ENCODE data around the gene RAPGEF4. TPM values are rescaled to one million over a fixed set of nuclear protein-coding genes. Genes with fewer than 3 reads are reported as not detected.

Gene RAPGEF4
- total and polyA plus RNA-seq, 9 of the 15 experiments (the other 6 are each of a cell fraction or from before 2014, with no cell fraction given): 0.04 to 0.33 (median 0.13) TPM; not detected in 6

DNA sequence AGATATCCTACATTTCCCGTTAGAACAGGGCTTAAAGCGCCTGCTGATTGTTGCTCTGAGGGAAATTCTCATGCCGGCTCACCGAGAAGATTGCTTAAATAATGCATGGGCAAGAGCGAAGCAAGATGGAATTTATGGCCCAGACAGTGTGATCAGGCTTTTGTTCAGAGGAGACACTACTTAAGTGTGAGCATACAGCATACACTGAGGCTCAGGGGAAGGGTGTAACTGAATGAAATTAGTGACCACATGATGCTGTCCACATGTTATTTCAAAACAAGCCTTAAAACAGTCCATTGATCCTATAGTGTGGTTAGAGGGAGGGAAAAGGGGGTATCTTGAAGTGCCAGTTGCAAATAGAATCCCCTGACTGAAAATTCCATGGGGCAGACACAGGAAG lies 125.5 kb downstream of the RAPGEF4 start:
- no peak overlapping the region for H2AFZ ChIP-seq (ENCODE audit: low read depth, low read length)
- POLR2A ChIA-PET: no interaction called here
- FAIRE-seq: no peak
- TF ChIP-seq NEUROD1 (IDR thresholded peaks at IDR 0.05; ENCODE audit: borderline replicate concordance, low read depth, low read length, partially characterized antibody): no peak
- no peak for TF ChIP-seq CBX2 (IDR thresholded peaks at IDR 0.05; ENCODE audit: insufficient read depth, low read length, poor library complexity, severe bottlenecking)
- TF ChIP-seq, protein P1, sequence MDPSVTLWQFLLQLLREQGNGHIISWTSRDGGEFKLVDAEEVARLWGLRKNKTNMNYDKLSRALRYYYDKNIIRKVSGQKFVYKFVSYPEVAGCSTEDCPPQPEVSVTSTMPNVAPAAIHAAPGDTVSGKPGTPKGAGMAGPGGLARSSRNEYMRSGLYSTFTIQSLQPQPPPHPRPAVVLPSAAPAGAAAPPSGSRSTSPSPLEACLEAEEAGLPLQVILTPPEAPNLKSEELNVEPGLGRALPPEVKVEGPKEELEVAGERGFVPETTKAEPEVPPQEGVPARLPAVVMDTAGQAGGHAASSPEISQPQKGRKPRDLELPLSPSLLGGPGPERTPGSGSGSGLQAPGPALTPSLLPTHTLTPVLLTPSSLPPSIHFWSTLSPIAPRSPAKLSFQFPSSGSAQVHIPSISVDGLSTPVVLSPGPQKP (CRISPR knock-in tag; IDR thresholded peaks at IDR 0.05): no peak
- TF ChIP-seq KAT2B (IDR thresholded peaks at IDR 0.05; ENCODE audit: low read depth, low read length): no peak
- no peak for TF ChIP-seq ESRRA (IDR thresholded peaks at IDR 0.05; ENCODE audit: borderline replicate concordance, low read depth)
- TF ChIP-seq, protein P2, sequence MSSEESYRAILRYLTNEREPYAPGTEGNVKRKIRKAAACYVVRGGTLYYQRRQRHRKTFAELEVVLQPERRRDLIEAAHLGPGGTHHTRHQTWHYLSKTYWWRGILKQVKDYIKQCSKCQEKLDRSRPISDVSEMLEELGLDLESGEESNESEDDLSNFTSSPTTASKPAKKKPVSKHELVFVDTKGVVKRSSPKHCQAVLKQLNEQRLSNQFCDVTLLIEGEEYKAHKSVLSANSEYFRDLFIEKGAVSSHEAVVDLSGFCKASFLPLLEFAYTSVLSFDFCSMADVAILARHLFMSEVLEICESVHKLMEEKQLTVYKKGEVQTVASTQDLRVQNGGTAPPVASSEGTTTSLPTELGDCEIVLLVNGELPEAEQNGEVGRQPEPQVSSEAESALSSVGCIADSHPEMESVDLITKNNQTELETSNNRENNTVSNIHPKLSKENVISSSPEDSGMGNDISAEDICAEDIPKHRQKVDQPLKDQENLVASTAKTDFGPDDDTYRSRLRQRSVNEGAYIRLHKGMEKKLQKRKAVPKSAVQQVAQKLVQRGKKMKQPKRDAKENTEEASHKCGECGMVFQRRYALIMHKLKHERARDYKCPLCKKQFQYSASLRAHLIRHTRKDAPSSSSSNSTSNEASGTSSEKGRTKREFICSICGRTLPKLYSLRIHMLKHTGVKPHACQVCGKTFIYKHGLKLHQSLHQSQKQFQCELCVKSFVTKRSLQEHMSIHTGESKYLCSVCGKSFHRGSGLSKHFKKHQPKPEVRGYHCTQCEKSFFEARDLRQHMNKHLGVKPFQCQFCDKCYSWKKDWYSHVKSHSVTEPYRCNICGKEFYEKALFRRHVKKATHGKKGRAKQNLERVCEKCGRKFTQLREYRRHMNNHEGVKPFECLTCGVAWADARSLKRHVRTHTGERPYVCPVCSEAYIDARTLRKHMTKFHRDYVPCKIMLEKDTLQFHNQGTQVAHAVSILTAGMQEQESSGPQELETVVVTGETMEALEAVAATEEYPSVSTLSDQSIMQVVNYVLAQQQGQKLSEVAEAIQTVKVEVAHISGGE (CRISPR knock-in tag; IDR thresholded peaks at IDR 0.05): no peak
- TF ChIP-seq MIER1 (IDR thresholded peaks at IDR 0.05; ENCODE audit: low read depth): no peak
- TF ChIP-seq ETS2 (tag; IDR thresholded peaks at IDR 0.05; ENCODE audit: borderline replicate concordance, poor library complexity, severe bottlenecking): no peak
- TF ChIP-seq, protein P3, sequence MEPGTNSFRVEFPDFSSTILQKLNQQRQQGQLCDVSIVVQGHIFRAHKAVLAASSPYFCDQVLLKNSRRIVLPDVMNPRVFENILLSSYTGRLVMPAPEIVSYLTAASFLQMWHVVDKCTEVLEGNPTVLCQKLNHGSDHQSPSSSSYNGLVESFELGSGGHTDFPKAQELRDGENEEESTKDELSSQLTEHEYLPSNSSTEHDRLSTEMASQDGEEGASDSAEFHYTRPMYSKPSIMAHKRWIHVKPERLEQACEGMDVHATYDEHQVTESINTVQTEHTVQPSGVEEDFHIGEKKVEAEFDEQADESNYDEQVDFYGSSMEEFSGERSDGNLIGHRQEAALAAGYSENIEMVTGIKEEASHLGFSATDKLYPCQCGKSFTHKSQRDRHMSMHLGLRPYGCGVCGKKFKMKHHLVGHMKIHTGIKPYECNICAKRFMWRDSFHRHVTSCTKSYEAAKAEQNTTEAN (CRISPR knock-in tag; IDR thresholded peaks at IDR 0.05): no peak
- TF ChIP-seq, protein P4, sequence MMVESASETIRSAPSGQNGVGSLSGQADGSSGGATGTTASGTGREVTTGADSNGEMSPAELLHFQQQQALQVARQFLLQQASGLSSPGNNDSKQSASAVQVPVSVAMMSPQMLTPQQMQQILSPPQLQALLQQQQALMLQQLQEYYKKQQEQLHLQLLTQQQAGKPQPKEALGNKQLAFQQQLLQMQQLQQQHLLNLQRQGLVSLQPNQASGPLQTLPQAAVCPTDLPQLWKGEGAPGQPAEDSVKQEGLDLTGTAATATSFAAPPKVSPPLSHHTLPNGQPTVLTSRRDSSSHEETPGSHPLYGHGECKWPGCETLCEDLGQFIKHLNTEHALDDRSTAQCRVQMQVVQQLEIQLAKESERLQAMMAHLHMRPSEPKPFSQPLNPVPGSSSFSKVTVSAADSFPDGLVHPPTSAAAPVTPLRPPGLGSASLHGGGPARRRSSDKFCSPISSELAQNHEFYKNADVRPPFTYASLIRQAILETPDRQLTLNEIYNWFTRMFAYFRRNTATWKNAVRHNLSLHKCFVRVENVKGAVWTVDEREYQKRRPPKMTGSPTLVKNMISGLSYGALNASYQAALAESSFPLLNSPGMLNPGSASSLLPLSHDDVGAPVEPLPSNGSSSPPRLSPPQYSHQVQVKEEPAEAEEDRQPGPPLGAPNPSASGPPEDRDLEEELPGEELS (CRISPR knock-in tag; IDR thresholded peaks at IDR 0.05; ENCODE audit: borderline replicate concordance): no peak
- TF ChIP-seq PCBP2 (IDR thresholded peaks at IDR 0.05; ENCODE audit: low read depth, low read length, poor library complexity, severe bottlenecking): no peak
- TF ChIP-seq ZNF644 (tag; IDR thresholded peaks at IDR 0.05; ENCODE audit: low read depth): no peak
- no peak for TF ChIP-seq SMARCA4 (IDR thresholded peaks at IDR 0.05)
- no peak for TF ChIP-seq EGR1 (conservative IDR thresholded peaks at IDR 0.05)

More for the DNA sequence above, 125.5 kb downstream of the RAPGEF4 start:
- ATAC-seq: no peak
- Histone ChIP-seq H3K9me3 (replicated peaks; ENCODE audit: control insufficient read depth, insufficient read depth, low read depth, low read length) (no peaks in the 10 kb centered on the region), H4K20me1 (replicated peaks; ENCODE audit: control insufficient read depth, insufficient read depth, low read length) (no peaks in the 10 kb centered on the region), H3K4me2 (ENCODE audit: insufficient read depth, low read length) (no peak overlapping the region), H3K9me1 (ENCODE audit: control insufficient read depth, insufficient read depth, low read length) (no peaks in the 10 kb centered on the region), H3K4me3 (no peak overlapping the region), H3K27ac (ENCODE audit: extremely low read depth, low read depth, low read length) (no peak overlapping the region), H3K9ac (ENCODE audit: insufficient read depth in 1 of 2, low read depth in 2 of 2, low read length in 2 of 2) (no peak overlapping the region), H3K79me2 (ENCODE audit: control insufficient read depth, insufficient read depth, low read length) (no peaks in the 10 kb centered on the region), H3K36me3 (ENCODE audit: control insufficient read depth, insufficient read depth, low read length) (no peaks in the 10 kb centered on the region), H3K27me3 (ENCODE audit: control insufficient read depth in 2 of 2, insufficient read depth in 2 of 2, low read length in 2 of 2) (no peaks in the 10 kb centered on the region; a peak in 2 of 5 replicates), H3K4me1 (replicated peaks in 1 of 2; ENCODE audit: control insufficient read depth in 2 of 2, insufficient read depth in 2 of 2, low read length in 2 of 2) (no peaks in the 10 kb centered on the region)
- intact Hi-C loops (cut with micrococcal nuclease) (loop anchor here (5.0 kb wide), 1 partner anchor 1486 kb away; no protein-coding TSS in a partner anchor), in situ Hi-C loops (cut with MboI) (no loop called here)
- BruUV-seq (replicated peaks): no TSS peak
- CTCF ChIA-PET (ENCODE audit: low intra/inter-chr PET ratio): no interaction called here
- DNase-seq (ENCODE audit: extremely low read depth in 1 of 4, low spot score in 3 of 4): no peak
- 0% methylated on average over 5 of the region's 5 CpGs for WGBS (ENCODE audit: insufficient coverage, low coverage, missing lambda C conversion rate)

Measured in K562 (cell line).